Activated CD4-positive, alpha-beta T cell treated with anti-CD3 and anti-CD28 coated beads, Interleukin-2, amount 10 ng/mL, durations not matched to agents 7 days and 5 days (primary cell): ENCODE results near the gene ZNF528. TPM values are rescaled to one million over a fixed set of nuclear protein-coding genes. Genes with fewer than 3 reads are reported as not detected.

Experiments
- CTCF ChIA-PET: fragments of 350-600 bp; sonication (Branson Sonifier 250); formaldehyde crosslinking; loops from one replicate; lab custom pipeline; 2021; ENCODE audit warnings: antibody characterized with exemption; lab: Charles Lee
- POLR2A ChIA-PET: fragments of 350-600 bp; sonication (Branson Sonifier 250); formaldehyde crosslinking; loops from one replicate; lab custom pipeline; 2021; ENCODE audit warnings: antibody characterized with exemption; lab: Charles Lee
- DNase-seq: peaks from one replicate; pipeline ENCODE4 v3.0.0-alpha.2; 2020
- H3K27ac Mint-ChIP-seq: one replicate; pipeline ENCODE4 v1.8.0; 2021; ENCODE audit warnings: mild to moderate bottlenecking, moderate library complexity, mixed read lengths
- H3K27me3 Mint-ChIP-seq: one replicate; pipeline ENCODE4 v1.8.0; 2021; ENCODE audit warnings: mixed read lengths
- H3K36me3 Mint-ChIP-seq: one replicate; pipeline ENCODE4 v1.8.0; 2021; ENCODE audit warnings: low read depth, mixed read lengths
- H3K4me1 Mint-ChIP-seq: one replicate; pipeline ENCODE4 v1.8.0; 2021; ENCODE audit warnings: mixed read lengths
- H3K4me3 Mint-ChIP-seq: one replicate; pipeline ENCODE4 v1.8.0; 2021; ENCODE audit warnings: mild to moderate bottlenecking, moderate library complexity, mixed read lengths
- H3K9me3 Mint-ChIP-seq: one replicate; pipeline ENCODE4 v1.8.0; 2021; ENCODE audit warnings: mixed read lengths
- total RNA-seq, 2 experiments: library from RNA; stranded (reverse); gene quantifications; one replicate each; pipeline ENCODE4 v1.2.3, GENCODE V29; 2021

ZNF528 gene
- 10 to 100 TPM; 19.4 to 19.5 TPM for total RNA-seq

DNA sequence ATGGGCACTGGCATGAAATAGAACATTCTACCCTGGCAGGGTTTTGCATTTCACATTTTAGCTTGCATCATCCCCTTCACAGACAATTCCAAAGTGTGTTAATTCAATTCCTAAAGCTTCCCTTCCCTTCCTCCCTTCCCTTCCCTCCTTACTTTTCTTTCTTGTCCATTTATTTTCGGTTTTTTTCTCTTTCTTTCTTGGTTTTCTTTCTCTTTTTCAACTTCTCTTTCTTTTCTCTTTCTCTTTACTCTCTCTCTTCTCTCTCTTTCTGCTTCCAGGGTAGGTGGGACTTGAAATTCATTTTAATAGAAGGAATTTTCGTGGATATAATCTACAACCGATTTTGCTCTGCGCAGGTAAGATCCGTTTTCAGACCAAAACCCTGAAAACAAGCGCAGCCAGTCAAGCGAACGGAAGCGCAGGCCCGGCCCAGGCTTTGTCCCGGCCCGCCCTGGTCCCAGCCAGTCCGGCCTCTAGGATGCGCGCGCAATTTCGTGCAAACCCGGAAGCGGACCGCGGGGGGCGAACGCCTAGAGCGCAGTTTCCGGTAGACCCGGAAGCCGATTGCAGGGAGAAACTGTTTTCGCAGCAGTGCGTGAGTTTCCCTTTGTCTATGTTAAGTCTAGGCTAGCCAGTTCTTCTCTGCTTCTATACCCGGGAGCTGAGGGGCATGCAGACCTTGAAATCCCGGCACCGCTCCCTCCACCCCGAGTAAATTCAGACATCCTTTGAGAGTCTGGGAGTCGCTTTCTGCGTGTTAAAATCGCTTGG is at the start of gene ZNF528:
ZNF528 (plus strand) TSS at position 540 of the 771 bp plus-strand sequence. CDS start 4,165 bp downstream, outside the sequence.
- no peaks in the 10 kb centered on the region for H3K27me3 Mint-ChIP-seq
- ChIA-PET CTCF (no interaction called here), POLR2A (no interaction called here)
- H3K4me3 Mint-ChIP-seq, result peak within 1 kb of the TSS; percentile 88
- H3K9me3 Mint-ChIP-seq, result peaks cover 59% of the 10 kb centered on the region
- H3K36me3 Mint-ChIP-seq, result peaks cover 64% of the 10 kb centered on the region
- H3K4me1 Mint-ChIP-seq, result peaks cover 20% of the 10 kb centered on the region
- H3K27ac Mint-ChIP-seq, result peak within 1 kb of the TSS; percentile 97
- DNase-seq, result peak; percentile 97

DNA sequence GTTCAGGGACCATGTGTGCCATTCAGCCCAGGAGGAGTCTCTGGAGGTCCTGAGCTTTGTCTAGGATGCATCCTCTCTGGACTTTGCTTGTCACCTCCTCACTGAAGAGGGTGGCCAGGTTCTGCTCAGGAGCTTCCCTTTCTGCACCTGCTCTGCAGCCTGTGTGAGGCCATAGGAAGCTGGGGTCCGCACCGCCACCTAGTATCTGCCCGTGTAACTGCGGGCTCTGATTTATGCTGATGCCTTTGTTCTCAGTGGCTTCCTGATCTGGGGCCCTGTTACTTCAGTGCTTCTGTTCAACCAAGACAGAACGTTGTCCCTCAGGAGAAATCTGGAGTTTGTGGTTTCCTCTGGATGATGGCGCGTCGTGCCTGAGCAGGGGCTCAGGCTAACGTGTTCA is 46.1 kb upstream of the ZNF528 start:
- Mint-ChIP-seq H3K4me3 (no peak overlapping the region), H3K4me1 (no peaks in the 10 kb centered on the region), H3K27me3 (no peaks in the 10 kb centered on the region), H3K9me3 (peaks cover 46% of the 10 kb centered on the region), H3K27ac (no peak overlapping the region), H3K36me3 (peaks cover 41% of the 10 kb centered on the region)
- ChIA-PET CTCF (no interaction called here), POLR2A (no interaction called here)
- no peak for DNase-seq

DNA sequence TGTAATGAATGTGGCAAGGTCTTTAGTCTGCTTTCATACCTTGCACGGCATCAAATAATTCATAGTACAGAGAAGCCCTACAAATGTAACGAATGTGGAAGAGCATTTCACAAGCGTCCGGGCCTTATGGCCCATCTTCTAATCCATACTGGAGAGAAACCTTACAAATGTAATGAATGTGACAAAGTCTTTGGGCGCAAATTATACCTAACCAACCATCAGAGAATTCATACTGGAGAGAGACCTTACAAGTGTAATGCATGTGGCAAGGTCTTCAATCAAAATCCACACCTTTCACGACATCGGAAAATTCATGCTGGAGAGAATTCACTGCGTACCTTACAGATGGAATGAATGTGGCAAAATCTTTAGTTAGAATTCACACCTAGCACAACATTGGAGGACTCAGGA is 31.2 kb upstream of the ZNF528 start:
- H3K27me3 Mint-ChIP-seq, result no peaks in the 10 kb centered on the region
- no peak overlapping the region for H3K27ac Mint-ChIP-seq
- DNase-seq, result no peak
- ChIA-PET CTCF (no interaction called here), POLR2A (no interaction called here)
- H3K36me3 Mint-ChIP-seq, result peaks cover 40% of the 10 kb centered on the region
- H3K4me3 Mint-ChIP-seq, result no peak overlapping the region
- H3K9me3 Mint-ChIP-seq, result peaks cover 42% of the 10 kb centered on the region
- H3K4me1 Mint-ChIP-seq, result peaks cover 13% of the 10 kb centered on the region

DNA sequence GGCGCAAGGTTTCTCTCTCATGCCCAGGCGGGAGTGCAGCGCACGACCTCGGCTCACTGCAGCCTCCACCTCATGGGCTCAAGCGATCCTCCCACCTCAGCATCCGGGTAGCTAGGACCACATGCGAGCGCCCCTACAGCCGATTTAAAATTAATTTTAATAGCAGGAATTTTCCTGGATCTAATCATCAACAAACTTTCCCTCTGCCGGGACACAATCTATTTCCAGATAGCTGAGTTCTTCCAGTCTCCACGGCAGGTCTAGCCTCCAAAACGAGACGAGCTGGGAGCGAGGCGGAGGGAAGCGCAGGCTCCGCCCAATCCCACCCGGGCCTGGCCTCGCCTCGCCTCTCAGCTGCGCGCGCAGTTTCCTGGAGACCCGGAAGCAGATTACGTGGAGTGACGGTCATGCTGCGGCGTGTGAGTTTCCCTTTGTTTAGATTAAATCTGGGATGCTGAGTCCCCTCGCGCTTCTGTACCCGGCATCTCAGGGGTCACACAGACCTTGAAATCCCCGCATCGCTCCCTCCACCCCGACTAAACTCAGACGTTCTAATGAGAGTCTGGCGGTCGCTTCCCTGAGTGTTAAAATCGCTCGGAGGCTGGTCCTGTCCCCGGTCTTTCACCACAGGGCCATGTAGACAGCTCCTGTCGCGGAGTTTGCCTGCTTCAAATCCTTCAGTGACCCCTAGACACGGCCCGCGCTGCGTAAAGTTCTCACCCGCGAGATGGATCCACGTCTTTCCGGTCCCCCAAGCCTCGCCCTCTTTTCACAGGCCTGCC is 27.9 kb upstream of the ZNF528 start, which contains the start of gene ZNF880:
ZNF880 (plus strand) TSS at position 365 of the 782 bp plus-strand sequence; CDS start at position 408, 43 bp downstream.
- peak; percentile 95 for DNase-seq
- peak within 1 kb of the TSS; percentile 86 for H3K4me3 Mint-ChIP-seq
- H3K27ac Mint-ChIP-seq, result peak within 1 kb of the TSS; percentile 98
- H3K4me1 Mint-ChIP-seq, result peaks cover 13% of the 10 kb centered on the region
- ChIA-PET CTCF (interaction anchor here (0.6 to 1.2 kb wide), 4 partner anchors 10 to 442 kb away, joined by 3 read pairs; no protein-coding TSS in a partner anchor), POLR2A (interaction anchor here (0.9 kb wide), 1 partner anchor 201 kb away, joined by 4 read pairs; no protein-coding TSS in a partner anchor)
- peaks cover 53% of the 10 kb centered on the region for H3K36me3 Mint-ChIP-seq
- no peaks in the 10 kb centered on the region for H3K27me3 Mint-ChIP-seq
- H3K9me3 Mint-ChIP-seq, result peaks cover 48% of the 10 kb centered on the region

DNA sequence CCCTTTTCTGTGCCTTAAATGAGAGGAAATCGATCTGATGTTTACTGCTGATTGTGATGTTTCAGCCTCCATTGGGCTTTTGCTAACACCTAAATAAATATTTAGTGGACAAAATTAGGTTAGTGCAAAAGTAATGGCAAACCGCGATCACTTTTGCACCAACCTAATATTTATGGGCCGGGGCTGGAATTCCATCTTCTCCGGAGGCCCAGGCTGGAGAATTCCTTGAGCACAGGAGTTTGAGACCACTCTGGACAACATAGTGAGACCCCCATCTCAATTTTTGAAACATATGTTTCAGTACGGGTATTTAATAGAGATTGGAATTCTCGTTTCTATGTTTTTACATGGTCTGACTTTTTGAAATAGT is 27.3 kb upstream of the ZNF528 start:
- Mint-ChIP-seq H3K9me3 (peaks cover 49% of the 10 kb centered on the region), H3K27ac (peak overlapping the region; percentile 98), H3K36me3 (peaks cover 56% of the 10 kb centered on the region), H3K4me3 (peak overlapping the region; percentile 86), H3K27me3 (no peaks in the 10 kb centered on the region), H3K4me1 (peaks cover 13% of the 10 kb centered on the region)
- POLR2A ChIA-PET, result no interaction called here
- CTCF ChIA-PET, result interaction anchor here (1.2 kb wide), 1 partner anchor 10 kb away, joined by 3 read pairs; no protein-coding TSS in a partner anchor
- DNase-seq, result no peak

DNA sequence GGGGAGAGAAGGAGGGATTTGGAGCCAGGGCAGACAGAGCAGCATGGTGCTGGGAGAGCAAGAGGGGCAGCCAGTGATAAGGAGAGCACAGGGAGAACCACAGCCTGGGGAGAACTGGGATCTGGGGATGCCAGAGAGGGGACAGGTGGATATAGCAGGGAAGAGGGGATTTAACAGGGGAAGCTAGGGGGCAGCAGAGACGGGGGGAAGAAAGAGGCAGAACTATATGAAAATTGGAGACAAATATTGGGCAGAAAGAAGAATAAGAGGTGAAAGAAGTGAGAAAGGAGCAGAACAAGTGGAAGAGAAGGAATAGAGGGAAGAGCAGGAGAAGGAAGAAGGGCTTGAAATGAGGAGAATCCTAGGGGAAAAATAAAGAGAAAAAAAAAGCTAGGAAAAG is 6.5 kb upstream of the ZNF528 start:
- Mint-ChIP-seq H3K4me1 (no peaks in the 10 kb centered on the region), H3K9me3 (peaks cover 52% of the 10 kb centered on the region), H3K27ac (no peak overlapping the region), H3K36me3 (peaks cover 25% of the 10 kb centered on the region), H3K27me3 (no peaks in the 10 kb centered on the region), H3K4me3 (no peak overlapping the region)
- no peak for DNase-seq
- CTCF ChIA-PET, result no interaction called here
- POLR2A ChIA-PET, result no interaction called here

DNA sequence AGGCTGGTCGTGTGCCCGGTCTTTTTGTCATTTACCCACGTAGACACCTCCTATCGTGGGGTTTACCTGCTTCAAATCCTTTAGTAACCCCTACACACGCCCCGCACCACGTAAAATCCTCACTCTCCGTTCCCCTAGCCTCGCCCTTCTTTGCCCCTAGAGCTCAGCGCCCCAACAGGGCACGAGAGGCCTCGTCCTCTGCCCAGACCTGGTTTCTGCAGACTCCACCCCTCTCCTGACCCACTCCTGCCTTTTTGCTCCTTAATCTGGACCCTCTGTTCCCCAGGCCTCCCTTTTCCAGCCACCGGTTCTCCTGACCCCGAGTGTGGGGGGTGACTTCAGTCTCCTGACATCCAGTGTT is 412 bp downstream of the ZNF528 start:
- Mint-ChIP-seq H3K4me1 (peaks cover 20% of the 10 kb centered on the region), H3K36me3 (peaks cover 66% of the 10 kb centered on the region), H3K4me3 (peak overlapping the region; percentile 88), H3K9me3 (peaks cover 59% of the 10 kb centered on the region), H3K27ac (peak overlapping the region; percentile 97), H3K27me3 (no peaks in the 10 kb centered on the region)
- ChIA-PET CTCF (no interaction called here), POLR2A (no interaction called here)
- DNase-seq, result no peak

DNA sequence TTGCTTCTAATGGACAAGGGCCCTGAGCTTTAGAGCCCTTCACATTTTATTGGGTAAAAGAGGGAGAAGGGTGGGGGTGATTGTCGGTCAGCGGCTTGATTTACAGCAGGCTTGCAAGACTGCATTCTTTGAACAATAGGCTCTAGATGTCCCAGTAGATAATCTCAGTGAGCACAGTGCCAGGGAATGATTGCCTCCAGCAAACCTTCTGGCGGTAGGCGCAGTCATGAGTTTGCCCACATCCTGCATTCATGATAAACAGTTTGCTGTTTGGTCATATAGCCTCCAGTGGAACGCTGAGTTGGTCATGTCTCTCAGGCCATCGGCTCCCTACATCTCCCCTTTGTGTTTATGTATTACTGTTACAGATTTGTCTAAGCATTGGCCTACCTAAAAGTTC is 12.6 kb downstream of the ZNF528 start:
- H3K27ac Mint-ChIP-seq, result no peak overlapping the region
- no peak overlapping the region for H3K4me3 Mint-ChIP-seq
- no peaks in the 10 kb centered on the region for H3K4me1 Mint-ChIP-seq
- peaks cover 67% of the 10 kb centered on the region for H3K9me3 Mint-ChIP-seq
- ChIA-PET POLR2A (no interaction called here), CTCF (no interaction called here)
- DNase-seq, result no peak
- H3K27me3 Mint-ChIP-seq, result no peaks in the 10 kb centered on the region
- peaks cover 78% of the 10 kb centered on the region for H3K36me3 Mint-ChIP-seq

DNA sequence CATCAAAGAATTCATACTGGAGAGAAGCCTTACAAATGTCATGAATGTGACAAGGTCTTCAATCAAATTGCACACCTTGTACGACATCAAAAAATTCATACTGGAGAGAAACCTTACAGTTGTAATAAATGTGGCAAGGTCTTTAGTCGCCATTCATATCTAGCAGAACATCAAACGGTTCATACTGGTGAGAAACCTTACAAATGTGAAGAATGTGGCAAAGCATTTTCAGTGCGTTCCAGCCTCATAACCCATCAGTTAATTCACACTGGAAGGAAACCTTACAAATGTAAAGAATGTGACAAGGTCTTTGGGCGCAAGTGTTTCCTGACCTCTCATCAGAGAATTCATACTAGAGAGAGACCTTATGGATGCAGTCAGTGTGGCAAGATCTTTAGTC is 18.1 kb downstream of the ZNF528 start:
- Mint-ChIP-seq H3K36me3 (peaks cover 29% of the 10 kb centered on the region), H3K27ac (no peak overlapping the region), H3K9me3 (peaks cover 82% of the 10 kb centered on the region), H3K27me3 (no peaks in the 10 kb centered on the region), H3K4me3 (no peak overlapping the region), H3K4me1 (no peaks in the 10 kb centered on the region)
- no peak for DNase-seq
- ChIA-PET CTCF (no interaction called here), POLR2A (no interaction called here)

DNA sequence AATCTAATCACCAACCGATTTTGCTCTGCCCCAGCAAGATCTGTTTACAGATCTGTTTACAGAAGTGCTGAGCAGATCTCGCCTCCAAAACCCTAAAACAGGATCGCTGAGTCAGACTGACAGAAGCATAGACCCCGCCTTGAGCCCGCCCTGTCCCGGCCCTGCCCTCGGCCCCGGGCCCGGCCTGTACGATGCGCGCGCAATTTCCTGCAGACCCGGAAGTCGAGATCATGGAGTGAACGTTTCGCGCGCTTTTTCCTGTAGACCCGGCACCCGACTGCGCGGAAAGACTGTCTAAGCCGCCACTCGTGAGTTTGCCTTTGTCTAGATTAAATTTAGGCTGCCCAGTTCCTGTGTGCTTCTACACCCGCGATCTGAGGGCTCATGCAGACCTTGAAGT is 31.3 kb downstream of the ZNF528 start, which contains the start of gene ZNF534:
ZNF534 (plus strand) TSS at position 212 of the 400 bp plus-strand sequence. CDS start 2,327 bp downstream, outside the sequence.
- ChIA-PET POLR2A (no interaction called here), CTCF (interaction anchor here (1.2 kb wide), 1 partner anchor 11 kb away, joined by 4 read pairs; no protein-coding TSS in a partner anchor)
- DNase-seq, result no peak
- Mint-ChIP-seq H3K4me1 (no peaks in the 10 kb centered on the region), H3K36me3 (peaks cover 5% of the 10 kb centered on the region), H3K9me3 (peaks cover 44% of the 10 kb centered on the region), H3K27ac (no peak within 1 kb of the TSS), H3K27me3 (no peaks in the 10 kb centered on the region), H3K4me3 (no peak within 1 kb of the TSS)

DNA sequence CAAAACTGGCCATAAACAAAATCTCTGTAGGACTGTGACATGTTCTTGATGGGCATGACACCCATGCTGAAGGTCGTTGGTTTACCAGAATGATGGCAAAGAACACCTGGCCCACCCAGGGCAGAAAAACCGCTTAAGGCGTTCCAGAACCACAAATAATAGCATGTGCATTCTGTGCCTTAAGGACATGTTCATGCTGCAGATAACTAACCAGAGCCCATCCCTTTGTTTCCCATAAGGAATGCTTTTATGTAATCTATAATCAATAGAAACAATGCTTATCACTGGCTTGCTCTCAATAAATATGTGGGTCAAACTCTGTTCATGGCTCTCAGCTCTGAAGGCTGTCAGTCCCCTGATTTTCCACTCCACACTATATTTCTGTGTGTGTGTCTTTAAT is 44.5 kb downstream of the ZNF528 start:
- ChIA-PET CTCF (no interaction called here), POLR2A (no interaction called here)
- H3K27me3 Mint-ChIP-seq, result no peaks in the 10 kb centered on the region
- H3K27ac Mint-ChIP-seq, result no peak overlapping the region
- no peaks in the 10 kb centered on the region for H3K4me1 Mint-ChIP-seq
- no peak for DNase-seq
- no peak overlapping the region for H3K4me3 Mint-ChIP-seq
- H3K36me3 Mint-ChIP-seq, result no peaks in the 10 kb centered on the region
- H3K9me3 Mint-ChIP-seq, result peaks cover 50% of the 10 kb centered on the region

DNA sequence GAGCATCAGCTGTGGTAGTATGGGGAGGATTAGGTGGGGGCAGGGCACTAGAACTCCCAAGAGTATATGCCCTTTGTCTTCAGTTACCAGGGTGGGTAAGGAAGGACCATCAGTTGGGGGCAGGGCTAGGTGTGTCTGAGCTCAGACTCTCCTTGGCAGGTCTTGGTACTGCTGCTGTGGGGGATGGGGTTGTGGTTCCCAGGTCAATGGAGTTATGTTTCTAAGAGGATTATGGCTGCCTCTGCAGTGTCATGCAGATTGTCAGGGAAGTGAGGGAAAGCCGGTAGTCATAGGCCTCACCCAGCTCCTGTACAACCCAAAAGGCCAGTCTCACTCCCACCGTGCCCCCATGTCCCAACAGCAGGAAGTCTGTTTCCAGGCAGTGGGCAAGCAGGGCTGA is 46.9 kb downstream of the ZNF528 start:
- Mint-ChIP-seq H3K4me3 (no peak overlapping the region), H3K4me1 (no peaks in the 10 kb centered on the region), H3K36me3 (no peaks in the 10 kb centered on the region), H3K27me3 (no peaks in the 10 kb centered on the region), H3K9me3 (peaks cover 45% of the 10 kb centered on the region), H3K27ac (no peak overlapping the region)
- ChIA-PET CTCF (no interaction called here), POLR2A (no interaction called here)
- no peak for DNase-seq

DNA sequence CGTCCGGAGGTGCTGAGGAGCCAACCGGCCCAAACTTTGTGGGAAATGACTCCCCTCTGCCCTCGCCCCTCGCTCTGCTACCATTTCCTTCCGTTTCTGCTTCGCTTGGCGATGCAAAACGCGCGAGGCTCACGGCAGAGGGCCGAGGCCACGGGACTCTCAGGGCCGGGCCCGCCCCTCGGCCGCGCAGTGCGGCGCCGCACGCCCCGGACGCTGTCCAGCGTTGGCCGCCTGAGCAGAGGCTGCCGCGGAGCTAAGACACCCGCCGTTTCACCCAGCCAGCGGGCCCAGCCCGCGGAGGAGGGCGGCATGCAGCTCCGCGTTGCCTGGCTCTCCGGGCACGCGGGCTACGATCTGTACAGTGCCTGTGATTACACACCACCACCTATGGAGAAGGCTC is 53.6 kb downstream of the ZNF528 start:
- ChIA-PET CTCF (no interaction called here), POLR2A (no interaction called here)
- Mint-ChIP-seq H3K27ac (no peak overlapping the region), H3K9me3 (peaks cover 56% of the 10 kb centered on the region), H3K27me3 (no peaks in the 10 kb centered on the region), H3K4me1 (peaks cover 20% of the 10 kb centered on the region), H3K36me3 (peaks cover 33% of the 10 kb centered on the region), H3K4me3 (no peak overlapping the region)
- no peak for DNase-seq
